NT2/D1 (cell line): Measurements from ENCODE around the gene EFCAB6.

ENCODE experiments used
- DNase-seq: peaks from one replicate; pipeline ENCODE4 v3.0.0-alpha.2; 2011; ENCODE audit warnings: low read depth, low spot score
- H3K27me3 ChIP-seq: 2 replicates; pipeline ENCODE4 v1.6.0; 2011; ENCODE audit warnings: mild to moderate bottlenecking; ENCODE audit not compliant: insufficient read length, insufficient read depth
- H3K36me3 ChIP-seq: 2 replicates; pipeline ENCODE4 v1.6.1; 2011; ENCODE audit warnings: mild to moderate bottlenecking, low read length, mixed read lengths; ENCODE audit not compliant: insufficient read depth, insufficient read length
- H3K4me1 ChIP-seq: 2 replicates; pipeline ENCODE4 v1.5.1; 2011; ENCODE audit not compliant: insufficient read depth, insufficient read length
- H3K4me3 ChIP-seq: 2 replicates; pipeline ENCODE4 v1.5.1; 2011; ENCODE audit warnings: low read depth; ENCODE audit not compliant: insufficient read length
- H3K9ac ChIP-seq: 2 replicates; pipeline ENCODE4 v1.6.0; 2011; ENCODE audit warnings: low read depth; ENCODE audit not compliant: insufficient read length
- H3K9me3 ChIP-seq: 2 replicates; pipeline ENCODE4 v1.5.1; 2011; ENCODE audit warnings: mild to moderate bottlenecking, low read length; ENCODE audit not compliant: insufficient read depth
- SUZ12 ChIP-seq: IDR thresholded peaks from 2 replicates; pipeline ENCODE4 v1.6.1; 2011; ENCODE audit not compliant: insufficient read length, insufficient read depth; ENCODE audit errors: extremely low read depth
- YY1 ChIP-seq: IDR thresholded peaks from 2 replicates; pipeline ENCODE4 v1.6.1; 2011; ENCODE audit not compliant: insufficient read length, insufficient read depth
- ZNF274 ChIP-seq: IDR thresholded peaks from 2 replicates; pipeline ENCODE4 v1.6.1; 2011; ENCODE audit warnings: mild to moderate bottlenecking, low read depth, low read length

The EFCAB6 gene

DNA sequence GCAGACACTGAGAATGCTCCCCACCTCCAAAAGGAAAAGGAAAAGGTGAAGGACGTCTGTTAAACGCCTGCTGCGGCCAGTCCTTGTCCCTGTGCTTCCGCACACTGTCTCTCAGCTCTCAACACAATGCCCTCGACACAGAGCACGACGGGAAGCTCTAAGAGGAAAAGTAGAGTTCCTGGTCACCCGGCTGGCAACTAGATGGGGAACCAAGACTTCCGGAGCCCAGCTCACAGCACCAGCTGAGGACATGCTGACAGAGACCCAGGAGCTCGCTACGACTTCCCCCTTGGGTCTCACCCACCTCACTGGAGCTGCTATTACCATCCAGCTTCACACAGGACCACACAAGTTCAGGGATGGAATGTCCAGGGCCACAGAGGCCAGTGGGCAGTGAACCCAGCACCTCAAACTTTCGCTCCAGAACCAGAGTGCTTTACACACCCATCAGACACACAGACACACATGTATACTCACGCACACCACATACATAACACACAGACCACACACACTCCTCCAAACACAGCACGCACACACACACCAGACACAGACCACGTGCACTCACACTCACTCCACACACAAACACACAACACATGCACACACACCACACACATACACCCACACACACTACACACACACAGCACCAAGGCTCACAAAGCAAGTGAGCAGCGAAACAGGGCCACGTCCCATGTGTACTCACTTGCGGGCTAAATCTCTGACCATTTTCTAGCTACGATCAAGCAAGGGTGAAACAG, 40.6 kb upstream of the EFCAB6 start:
- no peak for DNase-seq
- no peak overlapping the region for H3K4me3 ChIP-seq
- TF ChIP-seq ZNF274 (no peak), SUZ12 (no peak), YY1 (no peak)
- H3K27me3 ChIP-seq: no peaks in the 10 kb centered on the region
- H3K9ac ChIP-seq: no peak overlapping the region
- peaks cover 4% of the 10 kb centered on the region for H3K36me3 ChIP-seq
- peaks cover 7% of the 10 kb centered on the region; the same call in 1 of the 2 replicates for H3K9me3 ChIP-seq
- peaks cover 12% of the 10 kb centered on the region for H3K4me1 ChIP-seq

DNA sequence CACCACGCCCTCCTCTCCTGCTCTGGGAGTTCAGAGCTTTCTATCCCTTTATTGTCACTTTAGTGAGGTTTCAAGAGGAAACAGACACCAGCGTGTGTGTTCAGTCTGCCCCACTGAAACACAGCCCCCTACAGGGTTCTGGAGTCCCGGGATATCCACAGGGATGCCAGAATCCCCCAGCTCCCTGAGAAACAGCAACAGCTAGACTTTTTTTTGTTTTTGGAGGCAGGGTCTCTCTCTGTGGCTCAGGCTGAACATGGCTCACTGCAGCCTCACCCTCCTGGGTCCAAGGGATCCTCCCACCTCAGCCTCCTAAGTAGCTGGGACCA, 39.8 kb upstream of the EFCAB6 start:
- Histone ChIP-seq H3K4me3 (no peak overlapping the region), H3K9me3 (peaks cover 4% of the 10 kb centered on the region; the same call in 1 of the 2 replicates), H3K9ac (no peak overlapping the region), H3K36me3 (peaks cover 4% of the 10 kb centered on the region), H3K4me1 (peaks cover 12% of the 10 kb centered on the region), H3K27me3 (no peaks in the 10 kb centered on the region)
- TF ChIP-seq SUZ12: no peak
- TF ChIP-seq YY1: no peak
- TF ChIP-seq ZNF274: no peak
- DNase-seq: no peak

DNA sequence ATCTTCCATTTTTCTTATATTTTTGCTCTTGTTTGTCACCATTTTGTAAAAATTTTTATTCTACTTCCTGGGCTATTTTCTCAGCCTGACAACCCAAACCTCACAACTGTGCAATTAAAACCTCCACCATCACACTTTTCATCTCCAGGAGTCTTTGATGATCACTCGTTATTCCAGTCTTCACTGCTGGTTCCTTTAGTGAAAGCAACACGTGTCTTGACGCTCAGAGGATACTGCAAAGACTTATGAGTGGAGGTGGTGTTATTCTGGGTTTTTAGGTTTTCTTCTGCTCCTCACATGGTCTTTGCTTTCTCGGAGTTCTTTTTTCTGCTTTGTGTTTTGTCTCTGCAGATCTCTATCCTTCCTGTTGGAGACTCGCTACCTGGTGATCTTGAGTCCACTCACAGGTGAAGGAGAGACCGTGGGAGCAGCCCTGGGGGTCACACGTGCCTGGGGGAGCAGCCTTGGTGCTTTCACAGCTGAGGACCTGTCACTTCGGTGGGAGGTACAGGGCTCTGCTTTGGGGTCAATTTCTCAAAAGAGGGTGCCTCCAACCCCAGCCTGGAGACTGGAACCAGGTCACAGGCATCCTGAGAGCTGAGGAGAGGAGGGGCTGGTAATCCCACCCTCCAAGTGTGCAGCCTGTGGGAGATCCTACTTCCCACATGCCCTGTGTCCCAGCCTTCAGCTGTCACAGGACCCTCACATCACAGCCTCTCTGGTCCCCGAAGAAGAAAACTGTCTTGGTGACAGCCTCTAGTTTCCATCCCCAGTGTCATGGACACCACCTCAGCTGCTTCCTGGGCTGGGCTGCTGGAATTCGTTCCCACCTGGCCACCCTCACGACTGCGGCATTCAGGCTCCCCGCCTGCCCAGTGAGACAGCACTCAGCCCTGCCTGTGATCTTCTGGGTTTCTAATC, 39.2 kb upstream of the EFCAB6 start:
- H3K9me3 ChIP-seq: no peaks in the 10 kb centered on the region
- DNase-seq: no peak
- no peak for TF ChIP-seq ZNF274
- no peak for TF ChIP-seq SUZ12
- TF ChIP-seq YY1: no peak
- H3K4me1 ChIP-seq: peaks cover 12% of the 10 kb centered on the region
- H3K27me3 ChIP-seq: no peaks in the 10 kb centered on the region
- H3K36me3 ChIP-seq: peaks cover 4% of the 10 kb centered on the region
- H3K4me3 ChIP-seq: no peak overlapping the region
- H3K9ac ChIP-seq: no peak overlapping the region

DNA sequence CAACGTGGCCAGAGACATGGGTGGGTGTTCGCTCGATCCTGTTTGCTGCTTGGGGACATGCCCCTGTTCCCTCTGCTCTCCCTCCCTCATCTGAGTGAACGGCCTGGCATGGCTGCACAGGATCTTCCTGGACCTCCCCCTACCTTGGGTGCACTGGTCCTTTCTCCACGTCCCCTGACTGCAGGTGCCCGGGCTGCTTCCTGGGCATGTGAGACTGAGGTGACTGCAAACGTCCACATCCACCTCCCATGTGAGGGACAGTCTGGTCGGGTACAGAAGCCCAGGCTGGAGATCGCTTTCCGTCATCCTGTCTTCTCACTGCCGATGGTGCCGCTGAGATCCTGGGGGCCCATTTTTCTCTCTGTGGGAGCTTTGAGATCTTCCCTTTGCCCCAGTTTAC, 38.4 kb upstream of the EFCAB6 start:
- peaks cover 14% of the 10 kb centered on the region for H3K4me1 ChIP-seq
- no peaks in the 10 kb centered on the region for H3K27me3 ChIP-seq

DNA sequence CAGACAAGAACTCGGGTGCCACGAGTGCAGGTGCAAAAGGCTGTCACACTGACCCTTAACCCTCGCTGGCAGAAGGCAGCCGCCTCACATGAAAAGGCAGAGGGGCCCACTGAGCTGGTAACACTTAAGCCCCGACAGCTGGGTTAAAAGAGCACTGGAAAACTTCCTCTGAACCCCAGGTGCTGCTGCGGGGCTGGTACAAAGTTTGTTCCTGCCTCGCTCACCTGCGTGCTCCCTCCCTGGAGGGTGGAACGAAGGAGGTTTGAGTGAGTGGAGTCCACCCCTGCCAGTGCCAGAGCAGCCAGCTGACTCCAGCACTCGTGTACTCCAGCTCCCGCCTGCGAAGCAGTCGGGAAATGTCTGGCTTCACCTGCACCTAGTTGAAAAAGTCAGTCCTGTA, 37.6 kb upstream of the EFCAB6 start:
- peaks cover 4% of the 10 kb centered on the region for H3K36me3 ChIP-seq
- peaks cover 16% of the 10 kb centered on the region for H3K4me1 ChIP-seq
- H3K4me3 ChIP-seq: no peak overlapping the region
- no peaks in the 10 kb centered on the region for H3K27me3 ChIP-seq
- TF ChIP-seq SUZ12 (no peak), YY1 (no peak), ZNF274 (no peak)
- no peak overlapping the region for H3K9ac ChIP-seq
- no peak for DNase-seq
- H3K9me3 ChIP-seq: no peaks in the 10 kb centered on the region

More for the DNA sequence above, 38.4 kb upstream of the EFCAB6 start:
- H3K9ac ChIP-seq: no peak overlapping the region
- H3K9me3 ChIP-seq: no peaks in the 10 kb centered on the region
- TF ChIP-seq SUZ12: no peak
- no peak for TF ChIP-seq ZNF274
- TF ChIP-seq YY1: no peak
- H3K36me3 ChIP-seq: peaks cover 4% of the 10 kb centered on the region
- no peak overlapping the region for H3K4me3 ChIP-seq
- DNase-seq: no peak

DNA sequence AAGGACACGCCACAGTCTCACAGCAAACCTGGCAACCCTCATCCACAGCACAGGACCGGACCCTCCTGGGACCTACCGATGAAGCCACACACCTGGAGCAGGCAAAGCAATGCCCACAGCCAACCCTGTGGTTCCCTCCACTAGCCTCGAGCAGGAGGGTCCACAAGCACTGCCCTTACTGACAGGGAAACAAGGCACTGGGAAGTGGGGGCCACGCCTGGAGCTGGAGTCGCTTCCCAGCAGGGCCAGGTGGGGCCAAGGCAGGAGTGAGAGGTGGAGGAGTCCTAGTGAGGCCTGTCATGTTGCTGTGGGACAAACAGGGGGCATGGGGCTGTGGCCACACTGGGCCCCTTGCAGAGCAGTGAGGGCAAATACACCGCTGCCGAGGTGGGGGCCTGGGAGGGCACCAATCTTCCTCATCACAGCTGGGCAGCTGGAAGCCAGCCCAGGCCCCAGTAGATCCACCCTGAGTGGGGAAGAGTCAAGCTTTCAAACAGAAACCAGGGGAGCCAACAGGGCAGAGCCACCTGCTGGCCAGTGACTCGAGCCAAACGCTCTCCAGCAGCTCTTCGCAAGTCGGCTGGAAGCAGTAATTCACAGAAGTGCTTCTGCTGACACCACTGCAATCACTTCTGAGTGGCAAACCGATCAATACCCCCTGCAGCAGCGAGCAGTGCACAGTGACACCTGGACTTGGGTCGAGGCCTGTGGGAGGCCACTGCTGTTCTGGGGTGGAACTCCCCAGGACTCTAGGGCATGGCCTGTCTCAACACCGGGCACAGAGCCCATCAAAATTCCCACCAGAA, 36.5 kb upstream of the EFCAB6 start:
- Histone ChIP-seq H3K4me1 (peaks cover 15% of the 10 kb centered on the region), H3K36me3 (peaks cover 4% of the 10 kb centered on the region), H3K27me3 (no peaks in the 10 kb centered on the region), H3K9ac (no peak overlapping the region), H3K9me3 (no peaks in the 10 kb centered on the region), H3K4me3 (no peak overlapping the region)
- no peak for TF ChIP-seq YY1
- TF ChIP-seq ZNF274: no peak
- TF ChIP-seq SUZ12: no peak
- no peak for DNase-seq
